Adrenal gland (tissue), 5 donors: ENCODE data around the gene MRGPRF.

ENCODE experiments used
- POLR2A ChIP-seq, 2 donors: fragments of 450-650 bp; IDR thresholded peaks; one replicate each; pipeline ENCODE4 v1.6.1; 2017; ENCODE audit warnings: antibody characterized with exemption in 2 of 2, mild to moderate bottlenecking in 2 of 2, moderate library complexity in 1 of 2
- TF ChIP-seq, protein P1 (sequence below), 6 experiments: fragments of 450-650 bp in 4 of 6; fragments of 200-600 bp in 2 of 6; sonication (generic) in 1 of 6; IDR thresholded peaks; 1 replicate in 5 of 6; 2 replicates in 1 of 6; pipeline versions ENCODE4 v1.5.1 to v1.8.0; 2016 to 2021; ENCODE audit warnings: antibody characterized with exemption in 6 of 6, mild to moderate bottlenecking in 2 of 6, moderate library complexity in 1 of 6
- donor health status: DM: no; HTN: no; CAD: no.

- TF ChIP-seq, protein P1, sequence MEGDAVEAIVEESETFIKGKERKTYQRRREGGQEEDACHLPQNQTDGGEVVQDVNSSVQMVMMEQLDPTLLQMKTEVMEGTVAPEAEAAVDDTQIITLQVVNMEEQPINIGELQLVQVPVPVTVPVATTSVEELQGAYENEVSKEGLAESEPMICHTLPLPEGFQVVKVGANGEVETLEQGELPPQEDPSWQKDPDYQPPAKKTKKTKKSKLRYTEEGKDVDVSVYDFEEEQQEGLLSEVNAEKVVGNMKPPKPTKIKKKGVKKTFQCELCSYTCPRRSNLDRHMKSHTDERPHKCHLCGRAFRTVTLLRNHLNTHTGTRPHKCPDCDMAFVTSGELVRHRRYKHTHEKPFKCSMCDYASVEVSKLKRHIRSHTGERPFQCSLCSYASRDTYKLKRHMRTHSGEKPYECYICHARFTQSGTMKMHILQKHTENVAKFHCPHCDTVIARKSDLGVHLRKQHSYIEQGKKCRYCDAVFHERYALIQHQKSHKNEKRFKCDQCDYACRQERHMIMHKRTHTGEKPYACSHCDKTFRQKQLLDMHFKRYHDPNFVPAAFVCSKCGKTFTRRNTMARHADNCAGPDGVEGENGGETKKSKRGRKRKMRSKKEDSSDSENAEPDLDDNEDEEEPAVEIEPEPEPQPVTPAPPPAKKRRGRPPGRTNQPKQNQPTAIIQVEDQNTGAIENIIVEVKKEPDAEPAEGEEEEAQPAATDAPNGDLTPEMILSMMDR (IDR thresholded peaks at IDR 0.05) = no peak
- TF ChIP-seq POLR2A (IDR thresholded peaks at IDR 0.05) = no peak
Observed at GRCh38 chr11:69027704-69028372, 14.8 kb upstream of the MRGPRF start.
